Parathyroid adenoma (tissue), 2 donors: Measurements from ENCODE around the gene TTC23.
"Not testable (repeated sequence)": the region's sequence is repeated elsewhere in the genome, so short reads cannot be mapped to it uniquely, and the experiment has no call there.

ENCODE experiments used
- H2AFZ ChIP-seq: fragments of 300-600 bp; sonication (generic); one replicate; pipeline ENCODE4 v1.7.0; 2017; ENCODE audit warnings: antibody characterized with exemption, mild to moderate bottlenecking
- H3K27ac ChIP-seq: fragments of 300-600 bp; sonication (generic); one replicate; pipeline ENCODE4 v1.7.0; 2017
- H3K27me3 ChIP-seq: fragments of 300-600 bp; sonication (generic); one replicate; pipeline ENCODE4 v1.7.0; 2017; ENCODE audit warnings: low read length; ENCODE audit not compliant: control insufficient read depth, insufficient read depth
- H3K36me3 ChIP-seq: fragments of 300-600 bp; sonication (generic); one replicate; pipeline ENCODE4 v1.7.0; 2017; ENCODE audit warnings: low read length; ENCODE audit not compliant: control insufficient read depth, insufficient read depth
- H3K4me1 ChIP-seq: fragments of 300-600 bp; sonication (generic); one replicate; pipeline ENCODE4 v1.7.0; 2017; ENCODE audit warnings: control low read depth
- H3K4me2 ChIP-seq: fragments of 300-600 bp; sonication (generic); one replicate; pipeline ENCODE4 v1.7.0; 2017; ENCODE audit warnings: low read length
- H3K4me3 ChIP-seq: fragments of 300-600 bp; sonication (generic); one replicate; pipeline ENCODE4 v1.7.0; 2017; ENCODE audit warnings: low read depth, low read length
- H3K79me2 ChIP-seq: fragments of 300-600 bp; sonication (generic); one replicate; pipeline ENCODE4 v1.7.0; 2017; ENCODE audit warnings: control low read depth
- H3K9ac ChIP-seq: fragments of 300-600 bp; sonication (generic); one replicate; pipeline ENCODE4 v1.7.0; 2017; ENCODE audit warnings: mild to moderate bottlenecking
- H3K9me3 ChIP-seq: fragments of 300-600 bp; sonication (generic); one replicate; pipeline ENCODE4 v1.7.0; 2017; ENCODE audit warnings: low read length; ENCODE audit not compliant: control insufficient read depth
- TF ChIP-seq, protein P1 (sequence below): fragments of 300-600 bp; sonication (generic); IDR thresholded peaks from one replicate; pipeline ENCODE4 v1.7.0; 2017; ENCODE audit warnings: antibody characterized with exemption, mild to moderate bottlenecking
- donor health status: primary hyperparathyroidism.

TTC23 gene

GRCh38 chr15:99239545-99240198 is 9.7 kb downstream of the TTC23 start:
- no peaks in the 10 kb centered on the region for H3K79me2 ChIP-seq
- no peaks in the 10 kb centered on the region for H3K27me3 ChIP-seq
- H3K27ac ChIP-seq, result no peak overlapping the region
- no peaks in the 10 kb centered on the region for H3K9me3 ChIP-seq
- TF ChIP-seq, protein P1, sequence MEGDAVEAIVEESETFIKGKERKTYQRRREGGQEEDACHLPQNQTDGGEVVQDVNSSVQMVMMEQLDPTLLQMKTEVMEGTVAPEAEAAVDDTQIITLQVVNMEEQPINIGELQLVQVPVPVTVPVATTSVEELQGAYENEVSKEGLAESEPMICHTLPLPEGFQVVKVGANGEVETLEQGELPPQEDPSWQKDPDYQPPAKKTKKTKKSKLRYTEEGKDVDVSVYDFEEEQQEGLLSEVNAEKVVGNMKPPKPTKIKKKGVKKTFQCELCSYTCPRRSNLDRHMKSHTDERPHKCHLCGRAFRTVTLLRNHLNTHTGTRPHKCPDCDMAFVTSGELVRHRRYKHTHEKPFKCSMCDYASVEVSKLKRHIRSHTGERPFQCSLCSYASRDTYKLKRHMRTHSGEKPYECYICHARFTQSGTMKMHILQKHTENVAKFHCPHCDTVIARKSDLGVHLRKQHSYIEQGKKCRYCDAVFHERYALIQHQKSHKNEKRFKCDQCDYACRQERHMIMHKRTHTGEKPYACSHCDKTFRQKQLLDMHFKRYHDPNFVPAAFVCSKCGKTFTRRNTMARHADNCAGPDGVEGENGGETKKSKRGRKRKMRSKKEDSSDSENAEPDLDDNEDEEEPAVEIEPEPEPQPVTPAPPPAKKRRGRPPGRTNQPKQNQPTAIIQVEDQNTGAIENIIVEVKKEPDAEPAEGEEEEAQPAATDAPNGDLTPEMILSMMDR, result no peak
- H3K4me2 ChIP-seq, result no peak overlapping the region
- H3K9ac ChIP-seq, result no peak overlapping the region
- H2AFZ ChIP-seq, result no peak overlapping the region
- no peaks in the 10 kb centered on the region for H3K36me3 ChIP-seq
- H3K4me1 ChIP-seq, result no peaks in the 10 kb centered on the region
- no peak overlapping the region for H3K4me3 ChIP-seq

- TF ChIP-seq, protein P1, result no peak
- Histone ChIP-seq H3K4me1 (no peaks in the 10 kb centered on the region), H3K36me3 (no peaks in the 10 kb centered on the region), H3K27ac (no peak overlapping the region), H3K4me2 (no peak overlapping the region), H3K9ac (no peak overlapping the region), H3K79me2 (no peaks in the 10 kb centered on the region), H3K9me3 (no peaks in the 10 kb centered on the region), H2AFZ (no peak overlapping the region), H3K4me3 (no peak overlapping the region), H3K27me3 (no peaks in the 10 kb centered on the region)
Measured at GRCh38 chr15:99238849-99239248, 10.5 kb downstream of the TTC23 start.

- not testable (repeated sequence) for H3K9ac ChIP-seq, H3K27ac ChIP-seq, H3K4me2 ChIP-seq, H3K9me3 ChIP-seq, H3K4me3 ChIP-seq, H2AFZ ChIP-seq, H3K27me3 ChIP-seq, H3K36me3 ChIP-seq, H3K4me1 ChIP-seq, H3K79me2 ChIP-seq
Measured at GRCh38 chr15:99234160-99234559, 15.2 kb downstream of the TTC23 start.

GRCh38 chr15:99232740-99233139 is 16.6 kb downstream of the TTC23 start:
- TF ChIP-seq, protein P1, result no peak
- Histone ChIP-seq H3K27me3 (no peaks in the 10 kb centered on the region), H3K4me3 (no peak overlapping the region), H3K9ac (no peak overlapping the region), H3K27ac (no peak overlapping the region), H3K36me3 (no peaks in the 10 kb centered on the region), H3K79me2 (no peaks in the 10 kb centered on the region), H2AFZ (no peak overlapping the region), H3K4me1 (no peaks in the 10 kb centered on the region), H3K9me3 (no peaks in the 10 kb centered on the region), H3K4me2 (no peak overlapping the region)

DNA sequence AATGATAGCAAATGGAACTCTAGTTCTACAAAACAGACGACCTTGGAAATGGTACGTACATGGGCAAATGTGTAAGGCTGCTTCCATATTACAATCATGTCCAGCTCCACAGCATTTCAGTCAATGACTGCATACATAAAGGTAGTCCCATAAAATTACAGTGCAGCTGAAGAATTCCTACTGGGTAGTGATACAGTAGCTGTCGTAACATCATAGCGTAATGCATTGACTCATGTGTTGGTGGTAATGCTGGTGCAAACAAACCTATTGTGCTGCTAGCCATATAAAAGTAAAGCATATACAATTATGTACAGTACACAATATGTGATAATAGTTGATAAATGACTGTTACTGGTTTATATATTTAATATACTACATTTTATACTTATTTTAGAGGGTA is 18.5 kb downstream of the TTC23 start:
- Histone ChIP-seq H3K4me2 (no peak overlapping the region), H3K36me3 (no peaks in the 10 kb centered on the region), H2AFZ (no peak overlapping the region), H3K4me3 (no peak overlapping the region), H3K27me3 (no peaks in the 10 kb centered on the region), H3K79me2 (no peaks in the 10 kb centered on the region), H3K9ac (no peak overlapping the region), H3K9me3 (no peaks in the 10 kb centered on the region), H3K4me1 (no peaks in the 10 kb centered on the region), H3K27ac (no peak overlapping the region)
- TF ChIP-seq, protein P1, result no peak
